ENCODE measurements around the gene BMP6.

GRCh38 chr6:7765575-7766325, 39.9 kb downstream of the BMP6 start:
- TF ChIP-seq, protein P1, sequence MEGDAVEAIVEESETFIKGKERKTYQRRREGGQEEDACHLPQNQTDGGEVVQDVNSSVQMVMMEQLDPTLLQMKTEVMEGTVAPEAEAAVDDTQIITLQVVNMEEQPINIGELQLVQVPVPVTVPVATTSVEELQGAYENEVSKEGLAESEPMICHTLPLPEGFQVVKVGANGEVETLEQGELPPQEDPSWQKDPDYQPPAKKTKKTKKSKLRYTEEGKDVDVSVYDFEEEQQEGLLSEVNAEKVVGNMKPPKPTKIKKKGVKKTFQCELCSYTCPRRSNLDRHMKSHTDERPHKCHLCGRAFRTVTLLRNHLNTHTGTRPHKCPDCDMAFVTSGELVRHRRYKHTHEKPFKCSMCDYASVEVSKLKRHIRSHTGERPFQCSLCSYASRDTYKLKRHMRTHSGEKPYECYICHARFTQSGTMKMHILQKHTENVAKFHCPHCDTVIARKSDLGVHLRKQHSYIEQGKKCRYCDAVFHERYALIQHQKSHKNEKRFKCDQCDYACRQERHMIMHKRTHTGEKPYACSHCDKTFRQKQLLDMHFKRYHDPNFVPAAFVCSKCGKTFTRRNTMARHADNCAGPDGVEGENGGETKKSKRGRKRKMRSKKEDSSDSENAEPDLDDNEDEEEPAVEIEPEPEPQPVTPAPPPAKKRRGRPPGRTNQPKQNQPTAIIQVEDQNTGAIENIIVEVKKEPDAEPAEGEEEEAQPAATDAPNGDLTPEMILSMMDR (conservative IDR thresholded peaks at IDR 0.05; ENCODE audit: low read length): no peak
- no peak for TF ChIP-seq EZH2phosphoT487 (IDR thresholded peaks at IDR 0.05; ENCODE audit: borderline replicate concordance, low read depth, low read length)

Measured in OCI-LY7 (cell line).